HCT116 (cell line): ENCODE data around the gene ZBTB20. TPM values are rescaled to one million over a fixed set of nuclear protein-coding genes. Genes with fewer than 3 reads are reported as not detected.

ENCODE experiments used
- ATAC-seq: fragments of 200-7000 bp; cut with Tn5 transposase; 2 replicates; pipeline ENCODE4 v1.9.1; 2020; ENCODE audit warnings: mild to moderate bottlenecking, moderate library complexity
- BruUV-seq: library from RNA; stranded (reverse); fragments of 400-500 nt; replicated peaks from 2 replicates; lab custom pipeline; 2021; lab: Mats Ljungman, UMichigan
- CTCF ChIA-PET: fragments of 300-600 bp; sonication (Branson Sonifier 250); formaldehyde crosslinking; loops from one replicate; lab custom pipeline; 2021; ENCODE audit warnings: antibody characterized with exemption; lab: Charles Lee
- POLR2A ChIA-PET: fragments of 300-600, 350-600 bp; sonication (Branson Sonifier 250); formaldehyde crosslinking; loops from one replicate; lab custom pipeline; 2021; ENCODE audit warnings: antibody characterized with exemption; lab: Charles Lee
- RAD21 ChIA-PET, 2 experiments: fragments of 300-600 bp; sonication (Branson Sonifier 250); formaldehyde crosslinking; loops; one replicate each; lab custom pipeline; 2023; ENCODE audit warnings: low total read pairs in 2 of 2; ENCODE audit not compliant: uncharacterized antibody in 2 of 2, unreplicated experiment in 2 of 2, low non-redundant PET in 1 of 2; lab: Charles Lee
- DNase-seq: peaks from one replicate; pipeline ENCODE4 v3.0.0-alpha.2; 2010; ENCODE audit warnings: low read depth, low spot score
- H2AFZ ChIP-seq: fragments of 200-600 bp; shearing (Covaris generic), sonication (generic); 2 replicates; pipeline ENCODE4 v1.6.1; 2017; ENCODE audit warnings: low read depth, mixed run types, mixed read lengths, antibody characterized with exemption, low read length; ENCODE audit not compliant: poor library complexity, severe bottlenecking
- H3K27ac ChIP-seq: 2 replicates; pipeline ENCODE4 v1.5.1; 2012; ENCODE audit warnings: low read depth, low read length
- H3K27me3 ChIP-seq: fragments of 200-600 bp; sonication (generic); 2 replicates; pipeline ENCODE4 v1.6.1; 2016; ENCODE audit warnings: mixed run types, low read length, mixed read lengths; ENCODE audit not compliant: insufficient read depth
- H3K36me3 ChIP-seq, 2 experiments: fragments of 200-500 bp in 1 of 2; fragments of 200-600 bp in 1 of 2; sonication (Bioruptor generic) in 1 of 2; sonication (generic) in 1 of 2; 2 replicates each; pipeline versions ENCODE4 v1.5.1 to v1.6.1; 2014 to 2016; ENCODE audit warnings: low read length in 2 of 2, inconsistent platforms in 1 of 2, mixed read lengths in 1 of 2, mixed run types in 1 of 2; ENCODE audit not compliant: insufficient read depth in 2 of 2, control insufficient read depth in 1 of 2
- H3K4me1 ChIP-seq, 2 experiments: fragments of 200-600 bp in 1 of 2; sonication (generic) in 1 of 2; 2 replicates each; pipeline versions ENCODE4 v1.5.1 to v1.6.1; 2012 to 2017; ENCODE audit warnings: low read length in 2 of 2, inconsistent platforms in 1 of 2, mild to moderate bottlenecking in 1 of 2, mixed read lengths in 1 of 2, mixed run types in 1 of 2, moderate library complexity in 1 of 2; ENCODE audit not compliant: insufficient read depth in 2 of 2, control insufficient read depth in 1 of 2
- H3K4me2 ChIP-seq: fragments of 200-600 bp; sonication (generic); 2 replicates; pipeline ENCODE4 v1.6.1; 2017; ENCODE audit warnings: mixed run types, low read length, mixed read lengths
- H3K4me3 ChIP-seq, 2 experiments: fragments of 200-600 bp in 1 of 2; sonication (generic) in 1 of 2; replicated peaks in 1 of 2; 2 replicates each; pipeline ENCODE4 v1.5.1; 2011 to 2016; ENCODE audit warnings: low read length in 2 of 2, control low read depth in 1 of 2, low read depth in 1 of 2, mild to moderate bottlenecking in 1 of 2, mixed read lengths in 1 of 2, mixed run types in 1 of 2
- H3K79me2 ChIP-seq: fragments of 200-600 bp; sonication (generic); 2 replicates; pipeline ENCODE4 v1.6.1; 2017; ENCODE audit warnings: mild to moderate bottlenecking, mixed run types, low read length, moderate library complexity, mixed read lengths; ENCODE audit not compliant: insufficient read depth
- H3K9ac ChIP-seq: fragments of 200-600 bp; sonication (generic); 2 replicates; pipeline ENCODE4 v1.6.1; 2016; ENCODE audit warnings: low read length, mixed read lengths
- H3K9me2 ChIP-seq: fragments of 200-600 bp; sonication (generic), shearing (Covaris generic); 2 replicates; pipeline ENCODE4 v1.6.1; 2017; ENCODE audit warnings: mixed run types, mild to moderate bottlenecking, moderate library complexity; ENCODE audit not compliant: insufficient read depth
- H3K9me3 ChIP-seq, 2 experiments: fragments of 200-500 bp in 1 of 2; fragments of 200-600 bp in 1 of 2; sonication (Bioruptor generic) in 1 of 2; sonication (generic) in 1 of 2; 2 replicates each; pipeline ENCODE4 v1.6.1; 2014 to 2017; ENCODE audit warnings: low read length in 2 of 2, mixed read lengths in 2 of 2, inconsistent platforms in 1 of 2, low read depth in 1 of 2, mild to moderate bottlenecking in 1 of 2, mixed run types in 1 of 2, moderate library complexity in 1 of 2; ENCODE audit not compliant: control insufficient read depth in 1 of 2, insufficient read depth in 1 of 2
- H4K20me1 ChIP-seq: fragments of 200-600 bp; sonication (generic), shearing (Covaris generic); 2 replicates; pipeline ENCODE4 v1.6.1; 2017; ENCODE audit warnings: mixed run types, mild to moderate bottlenecking, moderate library complexity; ENCODE audit not compliant: insufficient read depth
- ATF3 ChIP-seq: IDR thresholded peaks from 2 replicates; pipeline ENCODE4 v1.6.1; 2012
- CEBPB ChIP-seq: IDR thresholded peaks from 2 replicates; pipeline ENCODE4 v1.6.1; 2012; ENCODE audit warnings: low read depth
- EGR1 ChIP-seq: IDR thresholded peaks from 2 replicates; pipeline ENCODE4 v1.6.1; 2012; ENCODE audit warnings: low read depth
- ELF1 ChIP-seq: IDR thresholded peaks from 2 replicates; pipeline ENCODE4 v1.6.1; 2012; ENCODE audit warnings: low read depth, borderline replicate concordance
- EZH2phosphoT487 ChIP-seq: fragments of 200-600 bp; IDR thresholded peaks from 2 replicates; pipeline ENCODE4 v1.6.1; 2018; ENCODE audit warnings: antibody characterized with exemption, borderline replicate concordance
- FOSL1 ChIP-seq: IDR thresholded peaks from 2 replicates; pipeline ENCODE4 v1.6.1; 2012; ENCODE audit warnings: low read depth
- JUND ChIP-seq: IDR thresholded peaks from 2 replicates; pipeline ENCODE4 v1.6.1; 2012
- MAX ChIP-seq: IDR thresholded peaks from 2 replicates; pipeline ENCODE4 v1.6.1; 2012
- POLR2AphosphoS5 ChIP-seq: IDR thresholded peaks from 2 replicates; pipeline ENCODE4 v1.6.1; 2011; ENCODE audit warnings: mild to moderate bottlenecking, low read depth, low read length, moderate library complexity
- RAD21 ChIP-seq: IDR thresholded peaks from 2 replicates; pipeline ENCODE4 v1.6.1; 2012; ENCODE audit warnings: low read depth, mild to moderate bottlenecking
- SIN3A ChIP-seq: IDR thresholded peaks from 2 replicates; pipeline ENCODE4 v1.6.1; 2012; ENCODE audit warnings: low read depth
- SP1 ChIP-seq: IDR thresholded peaks from 2 replicates; pipeline ENCODE4 v1.6.1; 2012; ENCODE audit warnings: low read depth
- SRF ChIP-seq: IDR thresholded peaks from 2 replicates; pipeline ENCODE4 v1.6.1; 2012; ENCODE audit warnings: low read depth
- TCF7L2 ChIP-seq: IDR thresholded peaks from 2 replicates; pipeline ENCODE4 v1.7.0; 2011; ENCODE audit warnings: borderline replicate concordance, inconsistent platforms; ENCODE audit not compliant: insufficient read depth, insufficient read length; ENCODE audit errors: extremely low read depth
- ZFX ChIP-seq: fragments of 450-650 bp; IDR thresholded peaks from 2 replicates; pipeline ENCODE4 v1.6.1; 2017
- intact Hi-C: fragments of 100-400 bp; cut with micrococcal nuclease; formaldehyde crosslinking; loops from 2 replicates; pipeline ENCODE4 v1.10.0; 2022
- total RNA-seq: library from RNA; stranded (reverse); gene quantifications from one replicate; pipeline ENCODE4 v1.2.1, GENCODE V29; 2021; ENCODE audit not compliant: unreplicated experiment

Gene ZBTB20
- total RNA-seq, 1 experiment from 2014 or later, result 42.1 TPM

GRCh38 chr3:115099134-115099985 lies 47.7 kb downstream of the ZBTB20 start:
- intact Hi-C loops, result no loop called here
- no TSS peak for BruUV-seq

GRCh38 chr3:115098354-115099073 lies 48.6 kb downstream of the ZBTB20 start:
- H3K9me2 ChIP-seq, result no peaks in the 10 kb centered on the region
- H3K9ac ChIP-seq, result no peak overlapping the region
- ChIA-PET CTCF (no interaction called here), RAD21 (no interaction called here), POLR2A (no interaction called here)
- DNase-seq, result no peak
- no peak overlapping the region for H3K4me2 ChIP-seq
- no peak overlapping the region for H3K27ac ChIP-seq
- TF ChIP-seq ZFX, result no peak
- no peak for TF ChIP-seq EGR1
- TF ChIP-seq CEBPB, result no peak
- TF ChIP-seq ATF3, result no peak
- TF ChIP-seq ELF1, result no peak
- no peak for TF ChIP-seq SRF
- TF ChIP-seq EZH2phosphoT487, result no peak
- no peak for TF ChIP-seq TCF7L2
- TF ChIP-seq RAD21, result no peak
- no peak for TF ChIP-seq SP1
- TF ChIP-seq JUND, result no peak
- no peak for TF ChIP-seq FOSL1
- TF ChIP-seq SIN3A, result no peak
- TF ChIP-seq MAX, result no peak
- no peak for TF ChIP-seq POLR2AphosphoS5
- intact Hi-C loops, result no loop called here
- no peaks in the 10 kb centered on the region for H4K20me1 ChIP-seq
- no TSS peak for BruUV-seq
- H2AFZ ChIP-seq, result no peak overlapping the region
- no peaks in the 10 kb centered on the region for H3K36me3 ChIP-seq
- H3K9me3 ChIP-seq, result no peaks in the 10 kb centered on the region
- H3K27me3 ChIP-seq, result no peaks in the 10 kb centered on the region
- no peak overlapping the region for H3K4me3 ChIP-seq
- ATAC-seq, result no peak
- no peaks in the 10 kb centered on the region for H3K4me1 ChIP-seq
- no peaks in the 10 kb centered on the region for H3K79me2 ChIP-seq

More at GRCh38 chr3:115099134-115099985, 47.7 kb downstream of the ZBTB20 start:
- H3K9ac ChIP-seq, result no peak overlapping the region
- H3K27ac ChIP-seq, result no peak overlapping the region
- H3K4me1 ChIP-seq, result no peaks in the 10 kb centered on the region
- H2AFZ ChIP-seq, result no peak overlapping the region
- POLR2A ChIA-PET, result no interaction called here
- no peak overlapping the region for H3K4me2 ChIP-seq
- CTCF ChIA-PET, result no interaction called here
- H3K4me3 ChIP-seq, result no peak overlapping the region
- no peaks in the 10 kb centered on the region for H3K79me2 ChIP-seq
- RAD21 ChIA-PET, result no interaction called here
- ATAC-seq (no peak), DNase-seq (no peak)
- no peaks in the 10 kb centered on the region for H3K36me3 ChIP-seq
- no peaks in the 10 kb centered on the region for H3K27me3 ChIP-seq
- TF ChIP-seq MAX, result no peak
- H4K20me1 ChIP-seq, result no peaks in the 10 kb centered on the region
- H3K9me2 ChIP-seq, result no peaks in the 10 kb centered on the region
- H3K9me3 ChIP-seq, result no peaks in the 10 kb centered on the region
